Neuronal stem cell (in vitro differentiated cells): ENCODE data around the gene CAMK4.

Experiments
- DNase-seq: peaks from one replicate; pipeline ENCODE4 v3.0.0-alpha.2; 2013; ENCODE audit warnings: low spot score
- H2AFZ ChIP-seq: one replicate; pipeline ENCODE4 v1.6.1; 2013; ENCODE audit warnings: mild to moderate bottlenecking, low read length, inconsistent platforms
- H2AK5ac ChIP-seq: 2 replicates; pipeline ENCODE4 v1.6.1; 2013; ENCODE audit warnings: low read depth, mild to moderate bottlenecking, inconsistent platforms, low read length, moderate library complexity, mixed read lengths
- H2BK120ac ChIP-seq: 2 replicates; pipeline ENCODE4 v1.6.1; 2013; ENCODE audit warnings: low read depth, mild to moderate bottlenecking, inconsistent platforms, low read length, moderate library complexity, mixed read lengths
- H2BK12ac ChIP-seq: one replicate; pipeline ENCODE4 v1.6.1; 2013; ENCODE audit warnings: low read length, inconsistent platforms
- H2BK15ac ChIP-seq: 2 replicates; pipeline ENCODE4 v1.6.1; 2013; ENCODE audit warnings: mild to moderate bottlenecking, low read length, inconsistent platforms, mixed read lengths
- H2BK5ac ChIP-seq: one replicate; pipeline ENCODE4 v1.6.1; 2013; ENCODE audit warnings: inconsistent platforms, mild to moderate bottlenecking, low read length, moderate library complexity
- H3K14ac ChIP-seq: one replicate; pipeline ENCODE4 v1.6.1; 2013; ENCODE audit warnings: low read length, inconsistent platforms
- H3K18ac ChIP-seq: 2 replicates; pipeline ENCODE4 v1.6.1; 2013; ENCODE audit warnings: low read length, inconsistent platforms
- H3K23ac ChIP-seq: 2 replicates; pipeline ENCODE4 v1.6.1; 2013; ENCODE audit warnings: low read depth, mild to moderate bottlenecking, mixed read lengths, low read length, inconsistent platforms; ENCODE audit not compliant: poor library complexity
- H3K27ac ChIP-seq: replicated peaks from 3 replicates; pipeline ENCODE4 v1.5.1; 2013; ENCODE audit warnings: low read length, inconsistent platforms
- H3K27me3 ChIP-seq, 3 experiments: 2 replicates each; pipeline ENCODE4 v1.6.1; 2013; ENCODE audit warnings: low read length in 3 of 3, mild to moderate bottlenecking in 2 of 3, inconsistent platforms in 1 of 3, low read depth in 1 of 3, mixed read lengths in 1 of 3, moderate library complexity in 1 of 3; ENCODE audit not compliant: control insufficient read depth in 3 of 3, insufficient read depth in 3 of 3
- H3K36me3 ChIP-seq, 2 donors: replicated peaks in 1 of 2; 2 replicates each; pipeline ENCODE4 v1.6.1; 2013; ENCODE audit warnings: low read length in 2 of 2; ENCODE audit not compliant: control insufficient read depth in 2 of 2, insufficient read depth in 2 of 2
- H3K4ac ChIP-seq: 2 replicates; pipeline ENCODE4 v1.6.1; 2013; ENCODE audit warnings: inconsistent platforms, mild to moderate bottlenecking, low read length, moderate library complexity
- H3K4me1 ChIP-seq, 2 donors: 1 replicate in 1 of 2; 2 replicates in 1 of 2; pipeline ENCODE4 v1.6.1; 2013; ENCODE audit warnings: low read length in 2 of 2, low read depth in 1 of 2; ENCODE audit not compliant: control insufficient read depth in 2 of 2, insufficient read depth in 1 of 2
- H3K4me2 ChIP-seq: one replicate; pipeline ENCODE4 v1.6.1; 2013; ENCODE audit warnings: mild to moderate bottlenecking, low read length, inconsistent platforms; ENCODE audit not compliant: insufficient read depth, poor library complexity, severe bottlenecking
- H3K4me3 ChIP-seq, 2 donors: 2 replicates each; pipeline ENCODE4 v1.5.1; 2013; ENCODE audit warnings: low read length in 2 of 2, mild to moderate bottlenecking in 2 of 2, inconsistent platforms in 1 of 2, moderate library complexity in 1 of 2
- H3K79me1 ChIP-seq: one replicate; pipeline ENCODE4 v1.6.1; 2013; ENCODE audit warnings: low read depth, mild to moderate bottlenecking, inconsistent platforms, low read length, moderate library complexity
- H3K9ac ChIP-seq: one replicate; pipeline ENCODE4 v1.6.1; 2013; ENCODE audit warnings: mild to moderate bottlenecking, low read depth, low read length, inconsistent platforms; ENCODE audit not compliant: poor library complexity
- H3K9me3 ChIP-seq, 2 donors: replicated peaks in 1 of 2; 2 replicates each; pipeline versions ENCODE3 to v1.6.1; 2013; ENCODE audit warnings: low read length in 2 of 2, mild to moderate bottlenecking in 2 of 2, inconsistent platforms in 1 of 2, low read depth in 1 of 2, mixed read lengths in 1 of 2, moderate library complexity in 1 of 2; ENCODE audit not compliant: control insufficient read depth in 2 of 2, insufficient read depth in 1 of 2
- H4K8ac ChIP-seq: one replicate; pipeline ENCODE4 v1.6.1; 2013; ENCODE audit warnings: low read depth, mild to moderate bottlenecking, inconsistent platforms, low read length, moderate library complexity
- H4K91ac ChIP-seq: one replicate; pipeline ENCODE4 v1.6.1; 2013; ENCODE audit warnings: low read length, low read depth, mild to moderate bottlenecking, inconsistent platforms; ENCODE audit not compliant: poor library complexity
- WGBS, 2 donors: extraction: QIAGEN DNeasy Blood & Tissue Kit; methylation state at CpG; one replicate each; pipeline ENCODE4 v1.1.7; 2013; ENCODE audit warnings: missing lambda C conversion rate in 2 of 2, mixed read lengths in 1 of 2; ENCODE audit not compliant: insufficient read length in 2 of 2, insufficient replicate concordance in 1 of 2; ENCODE audit errors: extremely low coverage in 2 of 2; 5-methylcytosine and 5-hydroxymethylcytosine counted together

The CAMK4 gene

DNA sequence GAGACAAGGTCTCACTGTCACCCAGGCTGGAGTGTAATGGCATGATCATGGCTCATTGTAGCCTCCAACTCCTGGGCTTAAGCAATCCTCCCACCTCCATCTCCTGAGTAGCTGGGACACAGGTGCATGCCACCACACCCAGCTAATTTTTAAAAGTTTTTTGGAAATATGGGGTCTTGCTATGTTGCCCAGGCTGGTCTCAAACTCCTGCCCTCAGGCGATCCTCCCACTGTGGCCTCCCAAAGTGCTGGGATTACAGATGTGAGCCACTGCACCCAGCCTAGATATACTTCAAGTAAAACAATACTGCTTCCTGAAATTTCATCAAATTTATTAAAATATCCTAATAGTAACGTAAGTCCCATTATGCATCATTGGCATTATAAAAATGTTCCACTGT is 254.7 kb downstream of the CAMK4 start:
- H3K14ac ChIP-seq: no peak overlapping the region
- no peak overlapping the region for H2BK12ac ChIP-seq
- no peak overlapping the region for H2BK120ac ChIP-seq
- no peak overlapping the region for H4K8ac ChIP-seq
- no peaks in the 10 kb centered on the region for H3K4me1 ChIP-seq
- no peaks in the 10 kb centered on the region for H3K9me3 ChIP-seq
- no peak overlapping the region for H3K4me2 ChIP-seq
- DNase-seq: no peak
- no peaks in the 10 kb centered on the region for H3K79me1 ChIP-seq
- no peak overlapping the region for H3K27ac ChIP-seq
- H3K36me3 ChIP-seq: no peaks in the 10 kb centered on the region
- H2AK5ac ChIP-seq: no peak overlapping the region
- no peak overlapping the region for H3K9ac ChIP-seq
- no peak overlapping the region for H3K4ac ChIP-seq
- WGBS, 2 donors: no CpG with 5 or more reads among the region's 2 CpGs
- H4K91ac ChIP-seq: no peak overlapping the region
- no peak overlapping the region for H3K23ac ChIP-seq
- H2AFZ ChIP-seq: no peak overlapping the region
- no peak overlapping the region for H2BK15ac ChIP-seq
- H3K4me3 ChIP-seq: no peak overlapping the region
- no peak overlapping the region for H3K18ac ChIP-seq
- no peaks in the 10 kb centered on the region for H3K27me3 ChIP-seq
- no peak overlapping the region for H2BK5ac ChIP-seq

DNA sequence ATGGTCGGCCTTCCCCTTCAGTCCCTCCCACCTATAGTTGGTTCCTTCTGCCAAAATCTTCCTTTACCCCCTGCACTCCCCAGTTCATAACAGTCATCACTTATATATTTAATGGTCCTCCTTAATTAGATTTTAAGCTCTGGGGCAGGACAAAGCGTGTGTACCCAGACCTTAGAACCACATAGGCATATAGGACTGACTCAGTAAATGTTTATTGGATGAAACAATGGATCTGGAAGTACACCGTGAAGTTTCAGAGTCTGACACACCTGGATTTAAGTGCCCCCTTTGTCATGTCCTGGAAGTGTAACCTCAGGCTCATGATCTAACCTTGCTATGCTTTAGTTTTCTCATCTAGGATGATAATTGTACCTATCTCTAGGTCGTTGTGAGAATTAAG is 256.2 kb downstream of the CAMK4 start:
- H3K4ac ChIP-seq: no peak overlapping the region

DNA sequence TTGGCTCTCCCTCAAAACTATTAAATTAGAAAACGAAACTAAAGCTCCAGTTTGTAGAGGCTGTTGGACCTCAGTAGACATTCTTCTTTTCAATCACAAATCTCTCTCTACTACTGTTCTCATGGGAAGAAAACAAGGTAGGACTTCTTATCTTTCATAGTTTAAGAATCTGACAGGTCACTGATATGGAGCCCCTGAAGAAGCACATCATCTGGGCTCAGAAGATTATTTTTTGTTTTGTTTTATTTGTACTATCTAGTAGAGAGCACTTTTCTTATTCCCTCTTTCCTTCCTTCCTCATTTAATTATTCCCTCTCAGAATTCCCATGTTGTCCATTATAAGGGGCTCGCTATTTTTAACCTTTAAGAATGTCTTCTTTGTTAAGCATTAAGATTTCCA is 261.9 kb downstream of the CAMK4 start:
- no peak overlapping the region for H3K9ac ChIP-seq
- no peak overlapping the region for H2BK12ac ChIP-seq
- H3K4me3 ChIP-seq: no peak overlapping the region
- H2BK15ac ChIP-seq: no peak overlapping the region
- no peaks in the 10 kb centered on the region for H3K36me3 ChIP-seq
- H2BK5ac ChIP-seq: no peak overlapping the region
- no peak overlapping the region for H3K14ac ChIP-seq
- no peak overlapping the region for H4K8ac ChIP-seq
- H2AK5ac ChIP-seq: no peak overlapping the region
- no peak overlapping the region for H3K4me2 ChIP-seq
- WGBS, 2 donors: no CpG with 5 or more reads among the region's 2 CpGs
- H3K23ac ChIP-seq: no peak overlapping the region
- H3K4ac ChIP-seq: no peak overlapping the region
- no peaks in the 10 kb centered on the region for H3K27me3 ChIP-seq
- H3K27ac ChIP-seq: no peak overlapping the region
- H4K91ac ChIP-seq: no peak overlapping the region
- no peak overlapping the region for H3K18ac ChIP-seq
- H3K9me3 ChIP-seq: no peaks in the 10 kb centered on the region
- no peak for DNase-seq
- H3K79me1 ChIP-seq: no peaks in the 10 kb centered on the region
- peaks cover 0 to 2% of the 10 kb centered on the region in 2 donors for H3K4me1 ChIP-seq
- no peak overlapping the region for H2BK120ac ChIP-seq
- no peak overlapping the region for H2AFZ ChIP-seq

More for the DNA sequence above, 256.2 kb downstream of the CAMK4 start:
- no peaks in the 10 kb centered on the region for H3K4me1 ChIP-seq
- H3K79me1 ChIP-seq: no peaks in the 10 kb centered on the region
- no CpG with 5 or more reads among the region's 4 CpGs for WGBS, 2 donors
- H3K9ac ChIP-seq: no peak overlapping the region
- H3K9me3 ChIP-seq: no peaks in the 10 kb centered on the region
- no peak overlapping the region for H3K14ac ChIP-seq
- no peak overlapping the region for H2BK15ac ChIP-seq
- no peak overlapping the region for H3K27ac ChIP-seq
- no peak overlapping the region for H4K8ac ChIP-seq
- no peak overlapping the region for H2BK5ac ChIP-seq
- H4K91ac ChIP-seq: no peak overlapping the region
- no peak overlapping the region for H2AFZ ChIP-seq
- no peaks in the 10 kb centered on the region for H3K36me3 ChIP-seq
- H2BK120ac ChIP-seq: no peak overlapping the region
- no peak overlapping the region for H2BK12ac ChIP-seq
- no peak overlapping the region for H3K23ac ChIP-seq
- no peak for DNase-seq
- no peak overlapping the region for H3K4me2 ChIP-seq
- H3K18ac ChIP-seq: no peak overlapping the region
- no peak overlapping the region for H3K4me3 ChIP-seq
- H2AK5ac ChIP-seq: no peak overlapping the region
- H3K27me3 ChIP-seq: no peaks in the 10 kb centered on the region

DNA sequence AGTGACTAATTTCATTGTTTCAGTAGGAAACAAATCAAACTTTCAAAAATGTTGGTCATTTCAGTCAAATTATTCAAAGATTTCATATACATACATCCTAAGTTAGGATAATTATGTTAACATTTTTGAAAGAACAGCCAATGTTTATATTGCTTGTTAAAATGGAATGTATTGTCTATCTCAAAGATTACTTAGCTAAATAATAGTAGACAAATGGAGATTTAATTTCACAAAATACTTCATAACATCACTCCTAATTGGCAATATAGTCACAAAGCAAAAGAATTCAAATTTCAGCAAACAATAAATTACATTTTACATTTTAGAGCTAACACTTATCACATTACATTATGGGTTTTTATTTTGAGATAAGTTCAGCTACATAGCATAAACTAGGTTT is 262.7 kb downstream of the CAMK4 start:
- H3K36me3 ChIP-seq: no peaks in the 10 kb centered on the region
- peaks cover 0 to 2% of the 10 kb centered on the region in 2 donors for H3K4me1 ChIP-seq
- no peak overlapping the region for H2AFZ ChIP-seq
- H3K23ac ChIP-seq: no peak overlapping the region
- no peaks in the 10 kb centered on the region for H3K27me3 ChIP-seq
- no peak overlapping the region for H2BK5ac ChIP-seq
- H3K4me2 ChIP-seq: no peak overlapping the region
- H3K18ac ChIP-seq: no peak overlapping the region
- no peak overlapping the region for H2BK15ac ChIP-seq
- H3K79me1 ChIP-seq: no peaks in the 10 kb centered on the region
- H3K4me3 ChIP-seq: no peak overlapping the region
- H3K14ac ChIP-seq: no peak overlapping the region
- no peaks in the 10 kb centered on the region for H3K9me3 ChIP-seq
- H4K91ac ChIP-seq: no peak overlapping the region
- no peak overlapping the region for H3K9ac ChIP-seq
- H4K8ac ChIP-seq: no peak overlapping the region
- H2BK120ac ChIP-seq: no peak overlapping the region
- DNase-seq: no peak
- no peak overlapping the region for H3K27ac ChIP-seq
- no peak overlapping the region for H2AK5ac ChIP-seq
- H2BK12ac ChIP-seq: no peak overlapping the region
- H3K4ac ChIP-seq: no peak overlapping the region
